HG03520 (cell line): ENCODE data around the gene ACOXL.
A peak's percentile ranks its signal among the peaks of the same experiment; 100 is the strongest.

Experiments used
- ATAC-seq: cut with Tn5 transposase; IDR thresholded peaks from one replicate; pipeline ENCODE4 v1.9.1; 2021; ENCODE audit warnings: mild to moderate bottlenecking, moderate library complexity; ENCODE audit not compliant: unreplicated experiment

ACOXL gene

DNA sequence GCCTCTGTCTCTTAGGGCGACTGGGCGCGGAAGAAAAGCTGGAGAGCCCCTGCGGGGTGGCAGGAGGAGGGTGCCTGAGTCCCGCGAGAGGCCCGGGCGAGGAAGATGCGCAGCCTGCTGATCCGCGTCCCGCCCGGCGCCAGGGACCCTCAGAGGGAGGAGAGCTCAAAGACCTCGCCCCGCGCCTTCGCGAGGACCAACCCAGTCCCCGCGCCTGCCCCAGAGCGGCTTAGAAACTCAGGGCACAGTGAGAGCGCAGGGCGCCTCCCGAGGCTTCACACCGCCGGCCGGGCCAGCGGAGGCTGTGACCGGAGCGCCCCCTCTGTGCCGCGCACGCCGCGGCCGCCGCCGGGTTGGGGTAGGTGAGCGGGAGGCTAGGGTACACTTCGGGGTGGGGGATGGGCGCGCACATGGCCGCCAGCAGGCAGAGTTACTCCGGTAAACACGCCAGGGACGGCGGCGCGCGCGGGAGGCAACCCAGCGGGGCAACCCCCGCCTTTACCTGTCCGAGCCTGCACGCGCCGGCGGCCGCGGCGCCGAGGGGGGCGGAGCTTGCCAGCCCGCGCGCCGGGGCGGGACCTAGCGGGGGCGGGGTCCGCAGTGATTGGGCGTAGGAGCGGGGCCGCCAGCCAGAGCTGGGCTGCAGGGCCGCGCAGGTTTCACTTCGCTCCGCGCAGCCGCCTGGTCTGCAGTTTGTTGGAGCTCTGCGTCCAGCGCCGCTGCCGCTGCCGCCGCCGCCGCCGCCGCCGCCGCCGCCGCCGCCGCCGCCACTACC, 388.1 kb downstream of the ACOXL start, which contains the start of gene BCL2L11:
Gene BCL2L11 (plus strand): TSS at position 662 of the 775 bp plus-strand sequence. CDS start 2,832 bp downstream, outside the sequence.
- peak; percentile 54 for ATAC-seq

- no peak for ATAC-seq
These were observed 388.9 kb downstream of the ACOXL start for GRCh38 chr2:111121028-111121827.

DNA sequence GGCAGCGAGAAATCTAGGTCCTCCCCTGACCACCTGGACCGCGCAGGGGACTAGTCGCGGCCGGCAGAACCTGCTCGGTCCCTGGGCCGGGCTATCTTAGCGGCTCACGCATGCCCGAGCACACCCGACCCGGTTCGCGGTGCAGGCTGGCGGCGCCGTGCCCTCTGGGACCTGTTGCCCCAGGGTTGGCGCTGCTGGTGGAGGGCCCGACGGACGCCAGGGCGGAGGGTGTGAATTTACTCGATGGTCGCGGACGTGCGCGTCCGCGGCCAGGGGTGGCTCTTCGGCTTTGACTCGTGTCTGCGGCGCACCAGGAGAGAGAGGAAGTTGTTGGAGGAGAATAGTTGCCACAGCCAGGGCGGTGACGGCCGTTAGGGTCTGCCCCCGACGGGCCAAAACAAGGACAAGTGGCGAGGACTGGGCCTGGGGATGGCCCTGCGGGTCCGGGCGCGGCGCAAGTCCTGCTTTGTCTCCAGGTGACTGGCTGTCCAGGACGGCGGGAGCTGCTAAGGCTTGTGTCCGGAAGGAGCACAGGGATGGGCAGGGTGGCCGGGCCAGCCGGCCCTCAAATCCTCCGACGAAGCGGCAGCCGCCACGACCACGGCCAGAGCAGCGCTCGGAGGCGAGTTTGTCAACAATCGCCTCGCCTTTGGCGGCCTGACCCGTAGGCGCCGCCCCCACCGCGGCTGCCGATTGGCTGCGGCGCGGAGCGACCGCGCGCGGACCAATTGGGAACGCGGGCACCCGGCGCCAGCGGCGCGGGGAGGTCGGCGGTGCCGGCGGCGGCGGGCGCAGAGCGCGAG, 389.7 kb downstream of the ACOXL start:
- ATAC-seq: peak; percentile 26

GRCh38 chr2:111122631-111123421, 390.5 kb downstream of the ACOXL start:
- ATAC-seq: no peak

DNA sequence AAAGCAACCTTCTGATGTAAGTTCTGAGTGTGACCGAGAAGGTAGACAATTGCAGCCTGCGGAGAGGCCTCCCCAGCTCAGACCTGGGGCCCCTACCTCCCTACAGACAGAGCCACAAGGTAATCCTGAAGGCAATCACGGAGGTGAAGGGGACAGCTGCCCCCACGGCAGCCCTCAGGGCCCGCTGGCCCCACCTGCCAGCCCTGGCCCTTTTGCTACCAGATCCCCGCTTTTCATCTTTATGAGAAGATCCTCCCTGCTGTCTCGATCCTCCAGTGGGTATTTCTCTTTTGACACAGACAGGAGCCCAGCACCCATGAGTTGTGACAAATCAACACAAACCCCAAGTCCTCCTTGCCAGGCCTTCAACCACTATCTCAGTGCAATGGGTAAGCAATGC, 391.4 kb downstream of the ACOXL start:
- no peak for ATAC-seq

DNA sequence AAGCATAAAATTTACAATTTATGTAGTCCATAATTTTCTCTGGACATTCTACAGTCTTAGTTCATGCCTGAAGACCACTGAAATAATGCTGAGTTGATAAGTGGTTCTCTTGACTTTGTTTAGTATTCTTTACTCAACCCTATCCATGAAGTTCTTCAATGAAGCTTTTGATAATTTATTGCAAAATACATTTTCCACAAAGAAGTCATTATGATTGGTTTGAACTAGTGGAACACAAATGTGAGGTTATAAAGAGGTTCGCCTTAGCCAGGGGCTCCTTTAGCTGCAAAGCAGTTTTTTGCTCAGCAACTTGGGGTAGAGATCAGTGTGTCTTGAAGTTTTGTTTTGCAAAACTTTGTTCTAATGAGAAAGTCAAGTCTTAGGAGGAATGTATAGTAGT, 394.2 kb downstream of the ACOXL start:
- ATAC-seq: no peak

GRCh38 chr2:111127351-111127750, 395.0 kb downstream of the ACOXL start:
- no peak for ATAC-seq

DNA sequence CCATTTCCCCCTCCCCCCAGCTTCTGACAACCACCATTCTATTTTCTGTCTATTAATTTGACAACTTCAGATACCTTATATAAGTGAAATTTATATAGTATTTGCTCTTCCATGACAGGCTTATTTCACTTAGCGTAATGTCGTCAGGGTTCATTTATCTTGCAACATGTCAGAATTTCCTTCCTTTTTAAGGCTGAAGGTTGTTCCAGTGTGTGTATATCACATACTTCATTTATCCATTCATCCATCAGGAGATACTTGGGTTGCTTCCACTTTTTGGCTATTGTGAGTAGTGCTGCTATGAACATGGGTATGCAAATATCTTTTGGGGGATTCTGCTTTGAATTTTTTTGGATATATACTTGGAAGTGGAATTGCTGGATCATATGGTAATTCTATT, 395.7 kb downstream of the ACOXL start:
- no peak for ATAC-seq

GRCh38 chr2:111133603-111134002, 401.2 kb downstream of the ACOXL start:
- no peak for ATAC-seq

DNA sequence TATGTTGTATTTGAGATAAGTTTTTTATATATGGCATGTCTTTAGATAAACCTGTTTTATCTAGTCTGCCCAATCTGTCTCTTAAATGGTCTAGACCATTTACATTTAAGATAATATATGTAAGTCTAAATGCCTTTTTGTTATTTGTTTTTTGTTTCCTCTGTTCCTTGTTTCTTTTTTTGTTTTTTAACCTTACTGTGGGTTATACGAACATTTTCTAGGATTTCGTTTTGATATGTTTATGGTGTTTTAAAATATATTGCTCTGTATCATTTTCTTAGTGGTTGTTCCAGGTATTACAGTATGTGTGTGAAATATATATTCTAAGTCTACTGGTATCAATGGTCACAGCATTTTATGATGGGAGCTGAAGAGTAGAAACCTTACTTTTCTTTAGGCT, 401.7 kb downstream of the ACOXL start:
- no peak for ATAC-seq

- no peak for ATAC-seq
These were observed 403.0 kb downstream of the ACOXL start for GRCh38 chr2:111135237-111135909.

DNA sequence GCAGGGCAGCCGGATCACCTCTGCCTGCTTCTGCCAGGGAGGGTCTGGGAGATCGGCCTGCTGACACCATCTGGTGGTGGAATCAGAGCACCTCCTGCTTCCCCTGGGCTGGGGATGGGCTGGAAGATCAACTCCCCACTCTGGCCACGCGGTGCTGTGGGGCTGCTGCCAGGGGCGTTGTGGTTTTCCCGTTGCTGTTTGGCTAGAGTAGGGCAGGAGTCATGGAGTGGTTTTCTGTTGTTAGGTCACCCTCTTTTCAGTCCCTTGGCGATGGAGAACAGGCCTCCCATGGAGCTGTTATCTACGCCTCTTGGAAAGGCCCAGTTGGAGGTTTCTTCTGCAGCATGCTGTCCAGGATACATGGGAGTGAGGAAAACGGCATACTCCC, 403.5 kb downstream of the ACOXL start:
- no peak for ATAC-seq

DNA sequence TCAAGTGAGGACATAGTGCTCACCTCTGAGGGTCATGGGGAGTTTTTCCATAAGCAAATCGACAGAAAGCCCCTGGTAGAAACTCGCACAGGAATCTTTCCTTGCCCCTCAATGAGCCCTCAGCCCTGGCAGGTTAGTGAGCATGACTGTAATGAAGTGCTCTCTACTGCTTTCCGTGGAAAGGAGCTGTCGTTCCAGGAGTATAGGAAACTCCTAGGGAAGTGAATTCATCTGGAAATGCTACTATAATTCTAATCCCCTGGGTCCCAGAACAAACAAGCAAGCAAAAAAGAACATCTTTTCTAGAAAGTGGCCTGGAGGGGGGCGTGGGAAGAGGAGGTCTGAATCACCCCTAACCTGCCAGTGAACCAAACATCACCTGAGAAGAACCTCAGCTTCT, 406.5 kb downstream of the ACOXL start:
- no peak for ATAC-seq

DNA sequence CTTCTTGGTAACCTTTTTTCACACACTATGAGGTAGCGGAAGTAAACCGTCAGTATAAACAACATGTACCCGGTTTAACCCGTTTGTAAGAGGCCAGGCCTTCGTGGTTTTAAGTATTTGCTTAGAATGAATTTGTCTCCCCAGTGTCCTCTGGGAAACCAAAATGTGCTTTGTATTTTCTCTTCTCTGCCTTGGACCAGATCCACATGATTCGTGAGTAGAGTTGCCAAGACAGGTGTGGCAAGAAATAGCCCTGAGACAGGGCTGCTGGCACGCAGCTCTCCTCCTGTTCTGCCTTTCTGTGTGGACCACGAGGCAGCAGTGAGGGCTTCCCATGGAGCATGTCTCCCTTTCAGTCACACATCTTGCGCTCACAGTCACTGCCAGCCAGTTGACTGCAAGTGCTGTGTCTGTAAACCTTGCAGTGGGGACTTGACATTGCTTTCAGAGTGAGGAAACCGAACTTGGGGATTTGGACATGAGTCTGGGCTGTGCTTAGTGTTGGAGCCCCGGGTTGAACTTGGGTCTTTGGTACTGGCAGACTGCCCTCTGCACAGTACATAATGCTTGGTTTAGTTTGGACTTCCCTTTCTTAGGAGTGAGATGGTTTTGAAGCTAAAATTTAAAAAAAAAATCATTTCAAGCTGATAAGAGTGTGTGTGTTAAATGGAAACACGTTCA, 407.4 kb downstream of the ACOXL start:
- no peak for ATAC-seq

DNA sequence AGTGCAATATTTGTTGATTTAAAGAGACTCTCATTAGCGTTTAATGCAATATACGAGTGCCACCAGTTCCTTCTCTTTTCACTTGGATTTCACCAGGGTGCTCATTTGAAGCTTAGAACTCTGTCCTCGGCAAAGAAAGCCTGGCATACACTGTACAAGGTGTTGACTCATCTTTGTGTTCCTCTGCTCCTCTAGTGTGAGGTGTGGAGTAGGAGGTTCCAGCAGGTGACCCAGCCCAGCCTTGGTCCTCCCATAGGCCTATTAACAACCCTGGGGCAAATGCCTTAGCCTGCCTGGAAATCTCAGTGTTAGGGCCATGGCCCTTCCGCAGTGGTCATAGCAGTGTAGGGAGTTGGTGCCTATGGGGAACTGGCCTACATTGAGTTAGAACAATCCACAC, 408.4 kb downstream of the ACOXL start:
- ATAC-seq: no peak

GRCh38 chr2:111142101-111142500, 409.7 kb downstream of the ACOXL start:
- no peak for ATAC-seq

DNA sequence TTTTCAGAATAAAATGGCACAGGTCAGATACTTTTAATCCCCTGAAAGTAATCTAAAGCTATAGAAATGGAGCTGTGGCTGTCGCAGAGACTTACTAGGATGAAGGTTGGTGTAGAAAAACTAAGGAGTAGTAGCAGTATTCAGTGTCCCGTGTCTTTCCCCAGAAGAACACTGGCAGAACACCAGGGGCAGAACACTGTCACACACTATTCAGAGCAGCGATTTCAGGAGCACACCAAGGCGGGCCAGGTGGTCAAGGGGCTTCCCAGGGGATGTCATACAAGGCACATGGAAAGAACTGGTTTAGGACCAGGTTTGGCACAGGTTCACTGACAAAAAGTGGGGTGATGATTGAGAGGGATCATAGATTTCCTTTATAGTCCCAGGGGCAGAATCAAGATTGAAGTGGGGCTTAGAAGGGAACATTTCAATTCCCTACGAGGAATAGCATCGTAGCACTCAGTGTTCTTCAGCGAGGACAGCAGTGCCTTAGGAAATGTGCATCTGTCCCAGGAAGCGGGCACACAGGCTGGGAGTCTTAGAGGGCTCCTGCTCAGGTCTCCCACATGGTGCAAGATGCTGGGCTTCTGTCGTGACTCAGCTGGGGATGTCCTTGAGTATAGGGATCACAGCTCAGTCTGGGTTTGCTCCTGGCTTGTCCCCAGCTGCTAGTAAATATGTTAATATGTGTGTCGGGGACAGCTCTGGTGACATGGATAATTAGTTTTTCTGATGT, 410.9 kb downstream of the ACOXL start:
- no peak for ATAC-seq

DNA sequence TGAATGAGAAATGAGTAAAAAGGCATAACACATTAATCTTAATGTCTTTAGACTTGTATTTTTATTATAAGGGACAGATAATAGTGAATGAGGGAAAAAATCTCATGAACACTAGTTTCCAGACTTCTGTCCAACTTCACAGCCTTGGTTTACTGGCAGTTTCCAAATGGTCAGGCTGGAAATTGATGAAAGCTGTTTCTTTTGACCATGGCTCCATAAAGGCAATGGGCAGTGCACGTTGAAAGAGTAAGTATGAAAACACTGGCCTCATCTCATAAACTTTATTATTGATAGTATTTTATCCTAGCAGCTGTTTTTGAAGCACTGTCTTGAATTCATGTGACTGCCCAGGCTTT, 411.4 kb downstream of the ACOXL start:
- no peak for ATAC-seq
